CD4-positive, alpha-beta memory T cell (primary cell): ENCODE measurements around the gene RCN2. TPM values are rescaled to one million over a fixed set of nuclear protein-coding genes. Genes with fewer than 3 reads are reported as not detected.

ENCODE experiments used
- CTCF ChIA-PET: fragments of 350-600 bp; sonication (Branson Sonifier 250); formaldehyde crosslinking; loops from one replicate; lab custom pipeline; 2021; ENCODE audit warnings: inconsistent platforms; ENCODE audit not compliant: partially characterized antibody; lab: Charles Lee
- POLR2A ChIA-PET: fragments of 350-600 bp; sonication (Branson Sonifier 250); formaldehyde crosslinking; loops from one replicate; lab custom pipeline; 2021; ENCODE audit not compliant: partially characterized antibody; lab: Charles Lee
- DNase-seq, 5 donors: peaks; one replicate each; pipeline versions ENCODE4 v3.0.0 to v3.0.0-alpha.2; 2020 to 2022; ENCODE audit warnings: mixed read lengths in 1 of 5
- H3K27ac ChIP-seq: one replicate; pipeline ENCODE4 v1.7.0; 2013; ENCODE audit warnings: low read depth, low read length
- H3K27me3 ChIP-seq: 2 replicates; pipeline ENCODE4 v1.7.0; 2013; ENCODE audit warnings: mild to moderate bottlenecking, low read length, moderate library complexity; ENCODE audit not compliant: insufficient read depth
- H3K36me3 ChIP-seq: 2 replicates; pipeline ENCODE4 v1.7.0; 2013; ENCODE audit warnings: mild to moderate bottlenecking, low read length, moderate library complexity; ENCODE audit not compliant: insufficient read depth
- H3K4me1 ChIP-seq: 2 replicates; pipeline ENCODE4 v1.7.0; 2013; ENCODE audit warnings: mild to moderate bottlenecking, low read length, moderate library complexity; ENCODE audit not compliant: insufficient read depth
- H3K4me3 ChIP-seq, 2 donors: one replicate each; pipeline ENCODE4 v1.7.0; 2013; ENCODE audit warnings: low read length in 2 of 2, mild to moderate bottlenecking in 1 of 2
- H3K9me3 ChIP-seq, 2 donors: one replicate each; pipeline ENCODE4 v1.7.0; 2013; ENCODE audit warnings: low read length in 2 of 2, control low read depth in 1 of 2; ENCODE audit not compliant: control insufficient read depth in 1 of 2
- H3K27ac Mint-ChIP-seq, 7 donors: one replicate each; pipeline ENCODE4 v1.8.0; 2020 to 2021; ENCODE audit warnings: mixed read lengths in 7 of 7, mild to moderate bottlenecking in 6 of 7, inconsistent platforms in 3 of 7, moderate library complexity in 3 of 7
- H3K27me3 Mint-ChIP-seq, 2 donors: one replicate each; pipeline ENCODE4 v1.8.0; 2020 to 2021; ENCODE audit warnings: mixed read lengths in 2 of 2
- H3K36me3 Mint-ChIP-seq, 2 donors: one replicate each; pipeline ENCODE4 v1.8.0; 2020 to 2021; ENCODE audit warnings: mixed read lengths in 2 of 2, inconsistent platforms in 1 of 2, mild to moderate bottlenecking in 1 of 2
- H3K4me1 Mint-ChIP-seq, 4 donors: one replicate each; pipeline ENCODE4 v1.8.0; 2020 to 2021; ENCODE audit warnings: mixed read lengths in 4 of 4, mild to moderate bottlenecking in 1 of 4
- H3K4me3 Mint-ChIP-seq, 8 donors: one replicate each; pipeline ENCODE4 v1.8.0; 2020 to 2021; ENCODE audit warnings: mixed read lengths in 8 of 8, mild to moderate bottlenecking in 7 of 8, moderate library complexity in 6 of 8, inconsistent platforms in 3 of 8
- H3K9me3 Mint-ChIP-seq, 8 donors: one replicate each; pipeline ENCODE4 v1.8.0; 2020 to 2021; ENCODE audit warnings: mixed read lengths in 8 of 8, mild to moderate bottlenecking in 5 of 8, inconsistent platforms in 3 of 8, moderate library complexity in 1 of 8
- intact Hi-C: fragments of 100-400 bp; cut with micrococcal nuclease; formaldehyde crosslinking; loops from one replicate; pipeline ENCODE4 v1.15.1; 2023
- polyA plus RNA-seq, 2 donors: library from polyadenylated mRNA; unstranded; fragments of 300-500 nt; fragmentation: Illumina TruSeq; gene quantifications; one replicate each; pipeline ENCODE4 v1.2.3, GENCODE V29; 2021
- total RNA-seq, 2 experiments: library from RNA; stranded (reverse); gene quantifications; one replicate each; pipeline ENCODE4 v1.2.3, GENCODE V29; 2021

RCN2 gene
- total and polyA plus RNA-seq, 4 experiments from 2014 or later = 28.4 to 46.5 (median 34.2) TPM

- no peak overlapping the region for H3K4me3 ChIP-seq
- no peak overlapping the region for H3K27ac ChIP-seq
- no peaks in the 10 kb centered on the region for H3K9me3 ChIP-seq
- CTCF ChIA-PET = no interaction called here
- POLR2A ChIA-PET = no interaction called here
- peaks cover 0 to 2% (median 0%) of the 10 kb centered on the region in 8 donors for H3K9me3 Mint-ChIP-seq
- no peak overlapping the region for H3K4me3 Mint-ChIP-seq
- no peaks in the 10 kb centered on the region for H3K4me1 ChIP-seq
- H3K36me3 Mint-ChIP-seq = peaks cover 33 to 51% of the 10 kb centered on the region in 2 donors
- DNase-seq = no peak
- H3K27ac Mint-ChIP-seq = peak overlapping the region in 1 of 7 donors; percentile 9
- peaks cover 0 to 6% (median 4%) of the 10 kb centered on the region in 4 donors for H3K4me1 Mint-ChIP-seq
- intact Hi-C loops = no loop called here
- peaks cover 5% of the 10 kb centered on the region for H3K36me3 ChIP-seq
- no peaks in the 10 kb centered on the region for H3K27me3 ChIP-seq
- no peaks in the 10 kb centered on the region for H3K27me3 Mint-ChIP-seq
These were observed 14.0 kb downstream of the RCN2 start for GRCh38 chr15:76945494-76946093.

- H3K36me3 Mint-ChIP-seq = peaks cover 37 to 52% of the 10 kb centered on the region in 2 donors
- POLR2A ChIA-PET = interaction anchor here (0.9 to 1.4 kb wide), 3 partner anchors 12 to 469 kb away, joined by 3 to 5 read pairs (median 3); partner anchors contain the start of gene SCAPER
These were observed 15.9 kb downstream of the RCN2 start for GRCh38 chr15:76947454-76947853.

DNA sequence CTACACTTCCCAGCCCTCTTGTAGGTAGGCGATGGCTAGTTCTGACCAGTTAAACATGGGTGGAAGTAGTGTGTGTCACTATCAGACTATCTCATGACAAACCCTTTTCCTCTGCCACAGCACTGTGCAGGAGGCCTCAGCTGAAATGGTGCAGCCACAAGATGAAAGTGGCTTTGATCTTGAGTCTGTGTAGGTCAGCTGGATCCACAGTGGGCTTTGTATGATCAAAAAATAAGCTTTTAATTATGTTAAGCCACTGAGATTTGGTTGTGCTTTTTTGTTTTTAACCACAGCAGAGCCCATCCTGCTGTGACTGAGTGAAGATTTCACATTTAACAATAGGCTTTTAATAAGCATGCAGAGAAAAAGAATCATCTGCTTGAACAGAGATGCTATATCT is 19.7 kb downstream of the RCN2 start:
- peak in 1 of 5 donors; percentile 6 for DNase-seq
- Histone ChIP-seq H3K27ac (no peak overlapping the region), H3K4me1 (no peaks in the 10 kb centered on the region), H3K36me3 (no peaks in the 10 kb centered on the region), H3K27me3 (no peaks in the 10 kb centered on the region), H3K9me3 (no peaks in the 10 kb centered on the region), H3K4me3 (no peak overlapping the region)
- Mint-ChIP-seq H3K4me1 (peaks cover 6 to 13% (median 8%) of the 10 kb centered on the region in 4 donors), H3K27ac (peak overlapping the region in 4 of 7 donors; percentile 25 to 57 (median 50)), H3K4me3 (no peak overlapping the region), H3K36me3 (peaks cover 21 to 31% of the 10 kb centered on the region in 2 donors), H3K27me3 (no peaks in the 10 kb centered on the region), H3K9me3 (no peaks in the 10 kb centered on the region)
- ChIA-PET CTCF (interaction anchor here (1.2 kb wide), 1 partner anchor 10 kb away, joined by 4 read pairs; no protein-coding TSS in a partner anchor), POLR2A (no interaction called here)
- intact Hi-C loops = no loop called here

More at GRCh38 chr15:76947454-76947853, 15.9 kb downstream of the RCN2 start:
- Mint-ChIP-seq H3K4me1 (peaks cover 7 to 13% (median 10%) of the 10 kb centered on the region in 4 donors), H3K27ac (peak overlapping the region in 2 of 7 donors; percentile 20 to 73), H3K4me3 (no peak overlapping the region), H3K9me3 (peaks cover 0 to 2% (median 0%) of the 10 kb centered on the region in 8 donors), H3K27me3 (no peaks in the 10 kb centered on the region)
- no peak overlapping the region for H3K4me3 ChIP-seq
- intact Hi-C loops = no loop called here
- H3K4me1 ChIP-seq = no peaks in the 10 kb centered on the region
- DNase-seq = no peak
- H3K9me3 ChIP-seq = no peaks in the 10 kb centered on the region
- CTCF ChIA-PET = interaction anchor here (0.9 to 1.3 kb wide), 2 partner anchors 33 to 78 kb away, joined by 3 to 4 read pairs; no protein-coding TSS in a partner anchor
- no peak overlapping the region for H3K27ac ChIP-seq
- H3K36me3 ChIP-seq = peaks cover 5% of the 10 kb centered on the region
- no peaks in the 10 kb centered on the region for H3K27me3 ChIP-seq

DNA sequence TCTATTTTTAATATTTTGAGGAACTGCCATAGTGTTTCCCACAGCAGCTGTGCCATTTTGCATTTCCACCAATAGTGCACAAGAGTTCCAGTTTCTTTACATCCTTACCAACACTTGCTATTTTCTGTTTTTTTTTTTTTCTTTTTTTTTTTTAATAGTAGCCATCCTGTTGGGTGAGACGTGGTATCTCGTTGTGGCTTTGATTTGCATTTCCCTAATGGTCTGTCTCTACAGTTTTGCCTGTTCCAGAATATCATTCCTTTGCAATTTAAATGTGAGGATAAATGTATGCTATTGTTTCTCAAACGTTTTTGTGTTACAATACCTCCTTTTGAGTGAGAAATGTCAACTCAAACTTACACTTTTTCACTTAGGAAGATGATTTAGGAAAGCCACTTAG is 22.4 kb downstream of the RCN2 start:
- Histone ChIP-seq H3K4me1 (no peaks in the 10 kb centered on the region), H3K27ac (no peak overlapping the region), H3K27me3 (no peaks in the 10 kb centered on the region), H3K4me3 (no peak overlapping the region), H3K9me3 (no peaks in the 10 kb centered on the region), H3K36me3 (no peaks in the 10 kb centered on the region)
- no peak overlapping the region for H3K4me3 Mint-ChIP-seq
- CTCF ChIA-PET = no interaction called here
- POLR2A ChIA-PET = no interaction called here
- no peaks in the 10 kb centered on the region for H3K9me3 Mint-ChIP-seq
- no peaks in the 10 kb centered on the region for H3K27me3 Mint-ChIP-seq
- peaks cover 7 to 12% of the 10 kb centered on the region in 2 donors for H3K36me3 Mint-ChIP-seq
- no peak for DNase-seq
- no peak overlapping the region for H3K27ac Mint-ChIP-seq
- intact Hi-C loops = no loop called here
- peaks cover 6 to 7% (median 7%) of the 10 kb centered on the region in 4 donors for H3K4me1 Mint-ChIP-seq

- H3K36me3 ChIP-seq = no peaks in the 10 kb centered on the region
- H3K27ac ChIP-seq = no peak overlapping the region
- ChIA-PET POLR2A (no interaction called here), CTCF (interaction anchor here (0.7 to 1.8 kb wide), 2 partner anchors 19 to 39 kb away, joined by 4 to 6 read pairs; no protein-coding TSS in a partner anchor)
- no peaks in the 10 kb centered on the region for H3K27me3 ChIP-seq
- Mint-ChIP-seq H3K4me1 (peaks cover 6 to 7% (median 7%) of the 10 kb centered on the region in 4 donors), H3K27me3 (no peaks in the 10 kb centered on the region), H3K9me3 (no peaks in the 10 kb centered on the region), H3K36me3 (peaks cover 7 to 9% of the 10 kb centered on the region in 2 donors), H3K4me3 (no peak overlapping the region), H3K27ac (no peak overlapping the region)
- no peak for DNase-seq
- H3K4me3 ChIP-seq = no peak overlapping the region
- no peaks in the 10 kb centered on the region for H3K4me1 ChIP-seq
- H3K9me3 ChIP-seq = no peaks in the 10 kb centered on the region
- intact Hi-C loops = no loop called here
These were observed 23.2 kb downstream of the RCN2 start for GRCh38 chr15:76954744-76955143.

DNA sequence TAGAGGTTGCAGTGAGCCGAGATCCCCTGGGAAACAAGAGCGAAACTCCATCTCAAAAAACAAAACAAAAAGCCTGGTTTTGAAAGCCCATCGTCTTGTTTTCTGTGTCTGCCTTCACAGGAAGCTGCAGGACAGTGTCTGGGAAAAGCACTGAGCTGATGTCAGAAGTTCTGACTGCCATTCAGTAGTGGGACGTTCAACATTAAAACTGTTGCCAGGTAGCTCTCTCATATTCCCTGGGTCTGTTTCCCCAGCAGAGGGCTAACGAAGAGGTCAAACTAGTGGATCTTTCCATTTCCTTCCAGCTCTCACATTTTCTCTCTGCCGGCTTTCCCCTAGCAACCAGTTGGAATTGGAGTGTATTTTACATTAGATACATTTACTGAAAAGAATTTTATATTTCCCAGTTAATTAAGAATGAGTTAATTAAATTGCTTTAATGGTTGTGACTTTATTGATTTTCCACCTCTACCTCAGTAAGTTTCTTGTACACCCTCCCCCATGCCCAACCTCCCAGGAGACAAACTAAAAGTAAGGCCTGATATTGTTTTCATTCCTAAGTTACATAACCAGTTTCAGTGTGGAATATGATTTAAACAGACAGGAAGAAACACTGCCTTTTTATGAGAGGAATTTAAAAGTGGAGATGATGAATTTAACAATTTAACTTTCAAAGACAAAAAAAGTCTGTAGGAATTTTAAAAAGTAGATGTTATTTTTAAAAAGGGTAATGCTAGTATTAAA is 29.9 kb downstream of the RCN2 start:
- Histone ChIP-seq H3K27ac (no peak overlapping the region), H3K36me3 (no peaks in the 10 kb centered on the region), H3K4me3 (no peak overlapping the region), H3K9me3 (no peaks in the 10 kb centered on the region), H3K4me1 (no peaks in the 10 kb centered on the region), H3K27me3 (no peaks in the 10 kb centered on the region)
- DNase-seq = no peak
- Mint-ChIP-seq H3K36me3 (no peaks in the 10 kb centered on the region), H3K27me3 (peaks cover 6 to 19% of the 10 kb centered on the region in 2 donors), H3K4me3 (no peak overlapping the region), H3K27ac (no peak overlapping the region), H3K9me3 (no peaks in the 10 kb centered on the region), H3K4me1 (no peaks in the 10 kb centered on the region)
- POLR2A ChIA-PET = no interaction called here
- CTCF ChIA-PET = interaction anchor here (3.8 kb wide), 1 partner anchor 12 kb away, joined by 16 read pairs; no protein-coding TSS in a partner anchor
- intact Hi-C loops = no loop called here
